ENCODE data around the gene KIF5A.

KIF5A gene

DNA sequence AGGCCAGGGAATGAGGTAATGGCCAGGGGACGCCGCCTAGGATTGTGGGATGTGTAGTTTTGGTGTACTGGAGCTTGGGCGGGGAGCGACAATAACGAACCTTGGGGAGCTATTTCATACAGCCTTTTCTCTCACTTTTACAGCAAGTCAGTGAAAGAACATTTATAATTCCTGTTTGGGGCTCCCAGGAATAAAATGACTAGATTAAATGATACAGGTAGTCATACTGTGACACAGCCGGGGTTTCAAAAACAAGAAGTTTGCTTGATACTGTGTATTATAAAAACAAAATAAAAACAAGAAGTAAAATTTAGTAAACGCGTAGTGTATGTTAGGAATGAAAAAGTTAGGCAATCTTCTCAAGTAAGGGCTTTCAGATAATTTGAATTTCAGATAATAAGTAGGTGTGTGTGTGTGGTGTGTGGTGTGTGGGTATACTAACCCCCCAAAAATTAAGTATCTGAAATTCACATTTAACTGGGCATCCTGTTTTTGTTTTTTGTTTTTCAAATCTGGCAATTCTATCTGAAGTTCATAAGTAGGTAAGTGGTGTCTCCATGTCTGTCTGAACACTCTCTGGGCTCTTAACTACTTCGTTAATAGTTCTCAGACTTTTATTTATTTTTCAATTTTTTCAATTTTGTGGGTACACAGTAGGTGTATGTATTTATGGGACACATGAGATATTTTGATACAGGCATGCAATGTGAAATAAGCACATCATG lies 2.4 kb upstream of the KIF5A start:
- TF ChIP-seq JUND (IDR thresholded peaks at IDR 0.05; ENCODE audit: low read depth): no peak
- no peak for DNase-seq (ENCODE audit: low read depth in 1 of 2, low spot score in 1 of 2)
- in situ Hi-C loops (cut with HindIII; ENCODE audit: low pct_unique_long_range_greater_than_20kb, low sequenced_read_pairs): no loop called here

DNA sequence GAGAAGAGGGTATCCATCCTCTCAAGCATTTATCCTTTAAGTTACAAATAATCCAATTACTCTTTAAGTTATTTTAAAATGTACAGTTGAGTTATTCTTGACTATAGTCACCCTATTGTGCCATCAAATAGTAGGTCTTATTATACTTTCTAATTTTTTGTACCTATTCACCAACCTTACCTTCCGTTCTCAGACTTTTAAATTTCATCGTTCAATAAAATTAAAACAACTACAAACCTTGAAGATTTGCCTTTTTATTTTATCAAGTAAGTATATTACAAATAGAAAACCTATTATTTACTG lies 1.9 kb upstream of the KIF5A start:
- in situ Hi-C loops (cut with HindIII; ENCODE audit: low pct_unique_long_range_greater_than_20kb, low sequenced_read_pairs): no loop called here
- no peak for TF ChIP-seq JUND (IDR thresholded peaks at IDR 0.05; ENCODE audit: low read depth)
- DNase-seq (ENCODE audit: low read depth in 1 of 2, low spot score in 1 of 2): no peak

GRCh38 chr12:57548488-57548887 lies 1.4 kb upstream of the KIF5A start:
- no peak for DNase-seq (ENCODE audit: low read depth in 1 of 2, low spot score in 1 of 2)
- no peak for TF ChIP-seq JUND (IDR thresholded peaks at IDR 0.05; ENCODE audit: low read depth)
- in situ Hi-C loops (cut with HindIII; ENCODE audit: low pct_unique_long_range_greater_than_20kb, low sequenced_read_pairs): no loop called here

GRCh38 chr12:57549203-57549908 lies 488 bp upstream of the KIF5A start:
- in situ Hi-C loops (cut with HindIII; ENCODE audit: low pct_unique_long_range_greater_than_20kb, low sequenced_read_pairs): no loop called here
- no peak for DNase-seq (ENCODE audit: low read depth in 1 of 2, low spot score in 1 of 2)
- TF ChIP-seq JUND (IDR thresholded peaks at IDR 0.05; ENCODE audit: low read depth): no peak

DNA sequence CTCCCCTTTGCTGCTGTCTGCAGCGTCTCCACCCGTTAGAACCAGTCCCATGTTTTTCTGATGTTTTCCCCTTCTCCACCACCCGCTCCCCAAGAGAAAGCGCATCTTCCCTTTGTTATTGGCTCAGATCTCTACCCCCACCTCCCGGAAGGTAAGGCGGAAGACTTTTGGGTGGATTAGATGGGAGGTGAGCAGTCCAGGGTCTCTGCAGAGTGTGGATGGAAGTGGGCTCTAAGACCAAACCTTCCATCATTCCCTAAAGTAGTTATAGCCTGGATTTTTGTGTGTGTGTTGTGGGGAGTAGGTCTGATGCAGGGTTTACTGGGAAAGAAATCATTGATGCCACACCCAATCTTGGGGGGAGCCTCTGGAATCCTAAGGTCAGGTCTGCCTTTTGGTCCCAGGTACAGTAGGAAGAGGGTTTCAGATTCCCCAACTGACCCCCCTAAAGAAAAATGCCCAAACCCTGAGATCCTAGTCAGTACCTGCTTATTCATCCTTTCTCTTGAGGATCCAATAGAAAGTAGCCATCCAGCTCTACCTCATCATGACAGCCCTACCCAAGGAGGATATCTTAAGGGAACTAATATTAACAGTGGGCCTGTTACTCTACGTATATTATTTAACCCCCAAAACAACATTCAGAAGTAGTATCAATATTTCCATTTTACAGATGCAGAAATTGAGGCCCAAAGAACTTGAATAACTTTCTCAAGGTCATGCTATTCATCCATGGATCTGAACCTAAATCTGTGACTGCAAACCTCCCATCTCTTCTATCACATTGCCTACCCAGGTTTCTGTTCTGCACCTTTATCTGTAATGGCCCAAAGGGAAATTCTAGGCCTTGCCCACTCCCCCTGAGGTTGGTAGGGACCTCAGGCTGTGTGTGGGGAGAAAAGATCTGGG lies 1.1 kb downstream of the KIF5A start:
- TF ChIP-seq JUND (IDR thresholded peaks at IDR 0.05; ENCODE audit: low read depth): no peak
- DNase-seq (ENCODE audit: low read depth in 1 of 2, low spot score in 1 of 2): no peak
- in situ Hi-C loops (cut with HindIII; ENCODE audit: low pct_unique_long_range_greater_than_20kb, low sequenced_read_pairs): no loop called here

DNA sequence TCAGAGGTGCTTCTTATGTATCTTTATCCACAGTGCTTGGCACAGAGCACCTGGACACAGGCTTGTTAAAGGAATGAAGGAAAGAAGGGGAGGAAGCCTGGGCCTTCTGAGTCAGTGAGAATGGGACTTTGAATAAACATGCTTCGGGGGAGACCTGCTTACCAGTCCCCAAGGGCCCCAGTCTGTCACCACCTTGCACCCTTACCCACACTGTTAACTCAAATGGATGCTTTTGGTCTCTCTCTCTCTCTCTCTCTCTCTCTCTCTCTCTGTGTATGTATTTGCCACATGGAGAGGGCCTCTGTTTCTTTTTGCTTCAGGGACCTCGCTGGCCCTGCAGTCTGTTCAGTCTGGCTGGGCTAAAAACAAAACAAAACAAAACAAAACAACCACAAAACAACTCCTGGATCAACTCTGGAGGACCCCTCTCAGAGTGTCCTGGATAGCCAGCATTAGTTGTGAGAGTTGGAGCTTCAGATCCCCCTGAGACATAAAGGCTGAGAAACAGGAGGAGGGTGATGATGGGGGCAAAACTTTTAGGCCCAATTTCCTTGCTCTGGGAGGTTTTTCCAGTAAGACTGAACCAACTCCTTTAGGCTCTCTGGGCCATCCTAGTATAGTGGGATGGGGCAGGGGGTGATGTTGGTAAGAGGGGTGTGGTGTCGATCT lies 1.9 kb downstream of the KIF5A start:
- in situ Hi-C loops (cut with HindIII; ENCODE audit: low pct_unique_long_range_greater_than_20kb, low sequenced_read_pairs): no loop called here
- TF ChIP-seq JUND (IDR thresholded peaks at IDR 0.05; ENCODE audit: low read depth): no peak

DNA sequence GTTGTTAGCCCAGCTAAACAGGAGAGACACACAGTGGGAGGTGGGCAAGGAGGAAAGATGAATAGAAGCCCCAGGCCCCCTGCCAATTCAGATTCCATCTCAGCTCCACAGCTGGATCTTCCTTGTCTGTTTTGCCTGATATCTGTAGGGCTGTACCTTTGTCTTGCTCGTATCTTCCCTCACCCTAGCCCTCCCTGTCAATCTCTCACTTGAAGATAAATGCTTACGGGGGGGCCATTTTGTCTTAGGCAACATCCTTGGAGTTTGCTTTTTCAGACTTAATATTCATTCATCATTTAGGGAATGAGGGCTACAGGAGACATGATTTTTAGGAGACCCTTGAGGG lies 2.4 kb downstream of the KIF5A start:
- in situ Hi-C loops (cut with HindIII; ENCODE audit: low pct_unique_long_range_greater_than_20kb, low sequenced_read_pairs): no loop called here

More for the DNA sequence above, 1.9 kb downstream of the KIF5A start:
- no peak for DNase-seq (ENCODE audit: low read depth in 1 of 2, low spot score in 1 of 2)

GRCh38 chr12:57552835-57553313 lies 3.0 kb downstream of the KIF5A start:
- no peak for TF ChIP-seq JUND (IDR thresholded peaks at IDR 0.05; ENCODE audit: low read depth)
- DNase-seq (ENCODE audit: low read depth in 1 of 2, low spot score in 1 of 2): no peak
- in situ Hi-C loops (cut with HindIII; ENCODE audit: low pct_unique_long_range_greater_than_20kb, low sequenced_read_pairs): no loop called here

More for the DNA sequence above, 2.4 kb downstream of the KIF5A start:
- TF ChIP-seq JUND (IDR thresholded peaks at IDR 0.05; ENCODE audit: low read depth): no peak
- no peak for DNase-seq (ENCODE audit: low read depth in 1 of 2, low spot score in 1 of 2)

GRCh38 chr12:57553343-57554202 lies 3.7 kb downstream of the KIF5A start:
- in situ Hi-C loops (cut with HindIII; ENCODE audit: low pct_unique_long_range_greater_than_20kb, low sequenced_read_pairs): no loop called here
- DNase-seq (ENCODE audit: low read depth in 1 of 2, low spot score in 1 of 2): no peak
- TF ChIP-seq JUND (IDR thresholded peaks at IDR 0.05; ENCODE audit: low read depth): no peak

GRCh38 chr12:57554453-57554852 lies 4.6 kb downstream of the KIF5A start:
- DNase-seq (ENCODE audit: low read depth in 1 of 2, low spot score in 1 of 2): no peak
- in situ Hi-C loops (cut with HindIII; ENCODE audit: low pct_unique_long_range_greater_than_20kb, low sequenced_read_pairs): no loop called here
- TF ChIP-seq JUND (IDR thresholded peaks at IDR 0.05; ENCODE audit: low read depth): no peak

DNA sequence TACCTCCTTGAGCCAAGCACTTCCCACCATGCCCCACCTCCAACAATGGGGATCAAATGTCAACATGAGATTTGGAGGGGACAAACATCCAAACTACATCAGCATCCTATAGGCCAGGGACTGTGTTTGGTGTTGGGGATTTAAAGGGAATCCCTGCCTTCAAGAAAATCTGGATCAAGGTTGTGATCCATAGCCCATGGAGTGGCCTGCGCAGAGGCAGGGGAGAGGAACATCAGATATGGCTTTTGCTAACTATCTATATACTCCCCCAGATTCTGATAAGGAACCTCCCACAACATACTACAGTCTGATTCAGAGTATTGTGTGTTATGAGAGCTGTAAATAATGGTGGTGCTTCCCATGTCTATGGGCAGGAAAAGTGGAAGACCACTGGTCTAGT lies 5.1 kb downstream of the KIF5A start:
- no peak for TF ChIP-seq JUND (IDR thresholded peaks at IDR 0.05; ENCODE audit: low read depth)
- DNase-seq (ENCODE audit: low read depth in 1 of 2, low spot score in 1 of 2): no peak
- in situ Hi-C loops (cut with HindIII; ENCODE audit: low pct_unique_long_range_greater_than_20kb, low sequenced_read_pairs): no loop called here

Measured in T47D (cell line).